ENCODE measurements around the gene PTPRD. TPM values are rescaled to one million over a fixed set of nuclear protein-coding genes. Genes with fewer than 3 reads are reported as not detected.

The PTPRD gene
- total RNA-seq, 1 experiment from 2014 or later: 32.5 TPM

- Mint-ChIP-seq H3K27ac (no peak overlapping the region), H3K4me3 (no peak overlapping the region), H3K27me3 (ENCODE audit: low read depth) (no peaks in the 10 kb centered on the region), H3K4me1 (peaks cover 7% of the 10 kb centered on the region in 2 experiments), H3K36me3 (ENCODE audit: insufficient read depth in 1 of 3, low read depth in 3 of 3) (no peaks in the 10 kb centered on the region; a peak in 1 of 7 replicates), H3K9me3 (no peaks in the 10 kb centered on the region)
- no peaks in the 10 kb centered on the region for H3K4me1 ChIP-seq (ENCODE audit: insufficient read depth, low read length)
- H2BK15ac ChIP-seq (ENCODE audit: low read depth, low read length): no peak overlapping the region
- H3K14ac ChIP-seq (ENCODE audit: insufficient read depth, low read length): no peak overlapping the region
- H2BK12ac ChIP-seq (ENCODE audit: insufficient read length, low read depth, low read length): no peak overlapping the region
- no peak overlapping the region for H4K91ac ChIP-seq (ENCODE audit: insufficient read length, low read depth, low read length)
- no peak for DNase-seq
- H3K9me3 ChIP-seq (ENCODE audit: control insufficient read depth, low read depth, low read length): no peaks in the 10 kb centered on the region
- H3K27me3 ChIP-seq (ENCODE audit: insufficient read depth, low read length): no peaks in the 10 kb centered on the region
- H4K20me1 ChIP-seq (ENCODE audit: control insufficient read depth, insufficient read depth, insufficient read length): no peaks in the 10 kb centered on the region
- no peak overlapping the region for H3K4me2 ChIP-seq (ENCODE audit: insufficient read depth, insufficient read length, low read length)
- H2BK5ac ChIP-seq (ENCODE audit: insufficient read length, low read length): no peak overlapping the region
- no peak overlapping the region for H3K23ac ChIP-seq (ENCODE audit: insufficient read length, low read depth, low read length)
- WGBS (ENCODE audit: extremely low coverage, insufficient read length, low lambda C conversion rate): no CpG with 5 or more reads among the region's 3 CpGs
- no peak overlapping the region for H2AK5ac ChIP-seq (ENCODE audit: insufficient read length, low read length)
- H4K5ac ChIP-seq (ENCODE audit: insufficient read length, low read depth, low read length): no peak overlapping the region
- no peak overlapping the region for H3K56ac ChIP-seq (ENCODE audit: insufficient read length, low read depth, low read length)
- no peak overlapping the region for H3T11ph ChIP-seq (ENCODE audit: low read length)
- H3K18ac ChIP-seq (ENCODE audit: insufficient read length, low read depth, low read length): no peak overlapping the region
- no peak overlapping the region for H3K27ac ChIP-seq (ENCODE audit: insufficient read length, low read depth, low read length)
- H3K79me1 ChIP-seq (ENCODE audit: insufficient read depth, low read depth, low read length, poor library complexity, severe bottlenecking): no peaks in the 10 kb centered on the region
- H4K8ac ChIP-seq (replicated peaks; ENCODE audit: insufficient read length, low read depth, low read length): no peak overlapping the region
- TF ChIP-seq CTCF (conservative IDR thresholded peaks at IDR 0.05): no peak
- no peak overlapping the region for H3K4ac ChIP-seq (ENCODE audit: low read depth, low read length)
- no peak overlapping the region for H3K9ac ChIP-seq (ENCODE audit: extremely low read depth, insufficient read length, low read length)
- no peak overlapping the region for H2BK20ac ChIP-seq (ENCODE audit: low read depth, low read length, poor library complexity, severe bottlenecking)
- no peak overlapping the region for H2BK120ac ChIP-seq (ENCODE audit: low read depth, low read length, poor library complexity, severe bottlenecking)
- no peaks in the 10 kb centered on the region for H3K23me2 ChIP-seq (ENCODE audit: insufficient read length, low read depth, low read length, poor library complexity, severe bottlenecking)
- no peaks in the 10 kb centered on the region for H3K79me2 ChIP-seq (ENCODE audit: insufficient read depth, low read length)
- no peak overlapping the region for H2AFZ ChIP-seq (ENCODE audit: low read length)
Measured at GRCh38 chr9:8389531-8389930, 2223.3 kb downstream of the PTPRD start.

Data from H9 (cell line).